Kidney (tissue), 14 donors: Measurements from ENCODE around the gene GPR26. TPM values are rescaled to one million over a fixed set of nuclear protein-coding genes. Genes with fewer than 3 reads are reported as not detected.

ENCODE experiments used
- DNase-seq, 5 donors: peaks; one replicate each; pipeline ENCODE4 v3.0.0-alpha.2; 2013 to 2020
- FAIRE-seq: peaks from 2 replicates; lab custom pipeline; 2012; peaks lifted over from hg19 to GRCh38; lab: Jason Lieb, UNC
- H3K27ac ChIP-seq, 2 donors: one replicate each; pipeline ENCODE4 v1.7.0; 2013; ENCODE audit warnings: low read depth in 2 of 2, low read length in 2 of 2, inconsistent platforms in 1 of 2
- H3K27me3 ChIP-seq: one replicate; pipeline ENCODE4 v1.7.1; 2013; ENCODE audit warnings: low read length, inconsistent platforms; ENCODE audit not compliant: control insufficient read depth, insufficient read depth
- H3K36me3 ChIP-seq, 3 donors: one replicate each; pipeline versions ENCODE4 v1.7.0 to v1.7.1; 2013; ENCODE audit warnings: low read length in 3 of 3, control low read depth in 1 of 3, inconsistent platforms in 1 of 3; ENCODE audit not compliant: insufficient read depth in 3 of 3, control insufficient read depth in 2 of 3
- H3K4me1 ChIP-seq, 3 donors: one replicate each; pipeline versions ENCODE4 v1.7.0 to v1.7.1; 2013; ENCODE audit warnings: low read length in 3 of 3, inconsistent platforms in 1 of 3, low read depth in 1 of 3; ENCODE audit not compliant: control insufficient read depth in 2 of 3, insufficient read depth in 2 of 3
- H3K4me3 ChIP-seq, 3 donors: one replicate each; pipeline versions ENCODE4 v1.7.0 to v1.8.1; 2013; ENCODE audit warnings: low read length in 3 of 3, control low read depth in 1 of 3, inconsistent platforms in 1 of 3
- H3K9ac ChIP-seq, 3 donors: one replicate each; pipeline versions ENCODE4 v1.7.0 to v1.7.1; 2013; ENCODE audit warnings: low read length in 3 of 3, control low read depth in 1 of 3, inconsistent platforms in 1 of 3
- H3K9me3 ChIP-seq, 3 donors: one replicate each; pipeline versions ENCODE4 v1.7.0 to v1.7.1; 2013; ENCODE audit warnings: low read length in 3 of 3, control low read depth in 1 of 3, inconsistent platforms in 1 of 3; ENCODE audit not compliant: control insufficient read depth in 2 of 3, insufficient read depth in 1 of 3
- CTCF ChIP-seq: IDR thresholded peaks from 3 replicates; pipeline ENCODE4 v1.5.1; 2012; ENCODE audit warnings: mild to moderate bottlenecking, moderate library complexity, borderline replicate concordance; ENCODE audit not compliant: insufficient read depth; ENCODE audit errors: extremely low read depth
- intact Hi-C: fragments of 100-400 bp; cut with DNase I; formaldehyde crosslinking; loops from one replicate; pipeline ENCODE4 v1.11.1; 2022
- polyA plus RNA-seq: library from polyadenylated mRNA; stranded (reverse); fragments of 350-450 nt; fragmentation: Illumina TruSeq; extraction: RNeasy Lipid Tissue Mini Kit (QIAGEN cat#74804); gene quantifications from one replicate; pipeline ENCODE4 v1.2.3, GENCODE V29; 2014; ENCODE audit warnings: low read depth, low replicate concordance; ENCODE audit not compliant: insufficient read depth
- total RNA-seq: library from RNA; stranded (reverse); fragmentation: NEBNext Ultra II Directional; extraction: Animal tissue kit (Norgen Biotek cat#: 25700); gene quantifications from one replicate; pipeline ENCODE4 v1.2.1, GENCODE V29; 2021
- donor health status: control.
- donor health status: control.
- donor health status: control.
- donor health status: control.
- donor health status: control.
- donor health status: DM: yes; HTN: yes; CAD: no.
- donor health status: Normal renal cell carcinoma (clear cell type).

The GPR26 gene
- total and polyA plus RNA-seq, 2 donors from 2014 or later, result not detected

DNA sequence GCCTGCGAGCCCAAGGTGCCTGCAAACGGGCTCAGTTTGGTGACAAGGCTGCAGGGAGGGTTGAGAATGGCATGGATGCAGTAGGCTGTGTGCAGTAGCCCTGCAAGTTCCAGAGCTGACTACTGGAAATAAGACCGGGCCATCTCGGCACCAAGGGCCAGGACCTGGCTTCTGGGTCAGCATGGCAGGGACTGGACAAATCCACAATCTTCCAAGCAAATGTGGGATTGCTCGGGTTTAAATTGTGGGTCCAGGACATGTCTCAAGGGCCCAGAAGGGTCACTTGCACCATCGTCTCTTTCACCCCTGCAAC is 78.0 kb downstream of the GPR26 start:
- no peaks in the 10 kb centered on the region for H3K4me1 ChIP-seq
- H3K36me3 ChIP-seq, result no peaks in the 10 kb centered on the region
- H3K27ac ChIP-seq, result no peak overlapping the region
- H3K27me3 ChIP-seq, result no peaks in the 10 kb centered on the region
- no peak for FAIRE-seq
- no peak for DNase-seq
- H3K9me3 ChIP-seq, result no peaks in the 10 kb centered on the region
- H3K9ac ChIP-seq, result no peak overlapping the region
- TF ChIP-seq CTCF, result no peak
- intact Hi-C loops, result no loop called here
- no peak overlapping the region for H3K4me3 ChIP-seq

Other genes with a start within 250 kb of the GPR26 start
- gene CPXM2, start 225.5 kb downstream of the GPR26 start, total RNA-seq, result 18.1 TPM
- 18.5 TPM for gene CPXM2, start 225.5 kb downstream of the GPR26 start, polyA plus RNA-seq